Activated CD8-positive, alpha-beta T cell treated with anti-CD3 and anti-CD28 coated beads for 36 hours (primary cell): ENCODE results near the gene FAM120B. TPM values are rescaled to one million over a fixed set of nuclear protein-coding genes. Genes with fewer than 3 reads are reported as not detected.
"Not testable (repeated sequence)": the region's sequence is repeated elsewhere in the genome, so short reads cannot be mapped to it uniquely, and the experiment has no call there.

Experiments used
- ATAC-seq: fragments of 200-7000 bp; cut with Tn5 transposase; one replicate; pipeline ENCODE4 v1.10.0; 2021; ENCODE audit warnings: mild to moderate bottlenecking, moderate library complexity
- CTCF ChIA-PET: fragments of 350-600 bp; sonication (Branson Sonifier 250); formaldehyde crosslinking; loops from one replicate; lab custom pipeline; 2021; ENCODE audit warnings: antibody characterized with exemption; lab: Charles Lee
- POLR2A ChIA-PET: fragments of 350-600 bp; sonication (Branson Sonifier 250); formaldehyde crosslinking; loops from one replicate; lab custom pipeline; 2021; ENCODE audit warnings: antibody characterized with exemption; lab: Charles Lee
- DNase-seq: peaks from one replicate; pipeline ENCODE4 v3.0.0-alpha.2; 2020
- H3K27ac Mint-ChIP-seq: one replicate; pipeline ENCODE4 v1.8.0; 2021; ENCODE audit warnings: mild to moderate bottlenecking, mixed read lengths
- H3K27me3 Mint-ChIP-seq: one replicate; pipeline ENCODE4 v1.8.0; 2021; ENCODE audit warnings: mixed read lengths
- H3K36me3 Mint-ChIP-seq: one replicate; pipeline ENCODE4 v1.8.0; 2021; ENCODE audit warnings: low read depth, mixed read lengths
- H3K4me1 Mint-ChIP-seq: one replicate; pipeline ENCODE4 v1.8.0; 2021; ENCODE audit warnings: low read depth, mixed read lengths
- H3K4me3 Mint-ChIP-seq: one replicate; pipeline ENCODE4 v1.8.0; 2021; ENCODE audit warnings: mild to moderate bottlenecking, moderate library complexity, mixed read lengths
- H3K9me3 Mint-ChIP-seq: one replicate; pipeline ENCODE4 v1.8.0; 2021; ENCODE audit warnings: mixed read lengths
- CTCF ChIP-seq: fragments of 200-600 bp; IDR thresholded peaks from one replicate; pipeline ENCODE4 v1.8.0; 2022; ENCODE audit warnings: antibody characterized with exemption, mild to moderate bottlenecking
- intact Hi-C: fragments of 100-400 bp; cut with micrococcal nuclease; formaldehyde crosslinking; loops from one replicate; pipeline ENCODE4 v1.10.0; 2022
- total RNA-seq, 2 experiments: library from RNA; stranded (reverse); gene quantifications; one replicate each; pipeline ENCODE4 v1.2.3, GENCODE V29; 2021

The FAM120B gene
- total RNA-seq, 2 experiments from 2014 or later: 19.0 to 19.5 TPM

- Mint-ChIP-seq H3K9me3 (no peaks in the 10 kb centered on the region), H3K4me3 (no peak overlapping the region), H3K27ac (no peak overlapping the region), H3K27me3 (peaks cover 2% of the 10 kb centered on the region), H3K4me1 (no peaks in the 10 kb centered on the region), H3K36me3 (no peaks in the 10 kb centered on the region)
- no peak for TF ChIP-seq CTCF
- CTCF ChIA-PET: no interaction called here
- POLR2A ChIA-PET: no interaction called here
- DNase-seq (no peak), ATAC-seq (no peak)
- intact Hi-C loops: no loop called here
Observed at GRCh38 chr6:170264086-170264485, 42.5 kb upstream of the FAM120B start.

- H3K4me1 Mint-ChIP-seq, POLR2A ChIA-PET, H3K27me3 Mint-ChIP-seq, intact Hi-C loops, H3K4me3 Mint-ChIP-seq, H3K36me3 Mint-ChIP-seq, DNase-seq, H3K9me3 Mint-ChIP-seq, H3K27ac Mint-ChIP-seq, CTCF ChIA-PET, ATAC-seq: not testable (repeated sequence)
Observed at GRCh38 chr6:170264644-170265043, 41.9 kb upstream of the FAM120B start.

- no peak for DNase-seq
- Mint-ChIP-seq H3K4me1 (no peaks in the 10 kb centered on the region), H3K4me3 (no peak overlapping the region), H3K27ac (no peak overlapping the region), H3K27me3 (peaks cover 2% of the 10 kb centered on the region), H3K9me3 (no peaks in the 10 kb centered on the region), H3K36me3 (no peaks in the 10 kb centered on the region)
- intact Hi-C loops: no loop called here
- no peak for ATAC-seq
- ChIA-PET CTCF (no interaction called here), POLR2A (no interaction called here)
- no peak for TF ChIP-seq CTCF
Observed at GRCh38 chr6:170265655-170266054, 40.9 kb upstream of the FAM120B start.

- ATAC-seq: no peak
- no peak overlapping the region for H3K4me3 Mint-ChIP-seq
- ChIA-PET CTCF (no interaction called here), POLR2A (no interaction called here)
- no peaks in the 10 kb centered on the region for H3K36me3 Mint-ChIP-seq
- no peaks in the 10 kb centered on the region for H3K9me3 Mint-ChIP-seq
- no peak for DNase-seq
- H3K27me3 Mint-ChIP-seq: peaks cover 2% of the 10 kb centered on the region
- TF ChIP-seq CTCF: no peak
- peaks cover 4% of the 10 kb centered on the region for H3K4me1 Mint-ChIP-seq
- no peak overlapping the region for H3K27ac Mint-ChIP-seq
- intact Hi-C loops: no loop called here
Observed at GRCh38 chr6:170266061-170266825, 40.3 kb upstream of the FAM120B start.

GRCh38 chr6:170267688-170268087, 38.9 kb upstream of the FAM120B start:
- TF ChIP-seq CTCF: no peak
- no peak overlapping the region for H3K4me3 Mint-ChIP-seq

More at GRCh38 chr6:170267688-170268087, 38.9 kb upstream of the FAM120B start:
- H3K27me3 Mint-ChIP-seq: peaks cover 2% of the 10 kb centered on the region
- DNase-seq (no peak), ATAC-seq (no peak)
- peaks cover 19% of the 10 kb centered on the region for H3K4me1 Mint-ChIP-seq
- no peaks in the 10 kb centered on the region for H3K9me3 Mint-ChIP-seq
- no peak overlapping the region for H3K27ac Mint-ChIP-seq
- ChIA-PET CTCF (no interaction called here), POLR2A (no interaction called here)
- intact Hi-C loops: no loop called here
- no peaks in the 10 kb centered on the region for H3K36me3 Mint-ChIP-seq
